ENCODE data around the gene PGRMC2. TPM values are rescaled to one million over a fixed set of nuclear protein-coding genes. Genes with fewer than 3 reads are reported as not detected.
"Not testable (repeated sequence)": the region's sequence is repeated elsewhere in the genome, so short reads cannot be mapped to it uniquely, and the experiment has no call there.

PGRMC2 gene
- total RNA-seq, 1 donor from 2014 or later = 43.4 TPM

DNA sequence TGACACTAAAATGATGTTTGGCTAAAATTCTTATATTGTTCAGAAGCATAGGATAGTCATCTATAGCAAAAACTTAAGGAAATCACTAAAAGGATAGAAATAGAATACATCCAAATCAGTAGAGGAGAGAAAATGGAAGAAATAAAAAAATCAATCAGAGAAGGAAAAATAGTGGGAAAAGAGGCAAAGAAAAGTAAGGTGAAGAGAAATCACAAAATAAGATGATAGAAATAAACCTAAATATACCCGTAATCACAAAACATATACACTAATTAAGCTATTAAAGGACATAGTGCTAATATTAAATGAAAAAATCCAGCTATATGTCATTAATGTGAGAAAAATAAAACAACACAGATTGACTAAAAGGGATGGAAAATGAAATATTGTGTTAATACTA, 6.3 kb downstream of the PGRMC2 start:
- DNase-seq (ENCODE audit: low spot score) = no peak
- intact Hi-C loops (cut with micrococcal nuclease) = loop anchor here (10.0 kb wide), 1 partner anchor 233 kb away; no protein-coding TSS in a partner anchor
- Mint-ChIP-seq H3K9me3 (no peaks in the 10 kb centered on the region), H3K4me3 (no peak overlapping the region), H3K27ac (no peak overlapping the region), H3K27me3 (ENCODE audit: insufficient read depth) (no peaks in the 10 kb centered on the region), H3K4me1 (ENCODE audit: low read depth) (peaks cover 45% of the 10 kb centered on the region), H3K36me3 (ENCODE audit: low read depth) (peaks cover 29% of the 10 kb centered on the region)

- no peak for DNase-seq (ENCODE audit: low spot score)
- peaks cover 29% of the 10 kb centered on the region for H3K4me1 Mint-ChIP-seq (ENCODE audit: low read depth)
- H3K4me3 Mint-ChIP-seq = no peak overlapping the region
- no peak overlapping the region for H3K27ac Mint-ChIP-seq
- intact Hi-C loops (cut with micrococcal nuclease) = loop anchor here (10.0 kb wide), 1 partner anchor 235 kb away; no protein-coding TSS in a partner anchor
- no peaks in the 10 kb centered on the region for H3K9me3 Mint-ChIP-seq
- peaks cover 25% of the 10 kb centered on the region for H3K36me3 Mint-ChIP-seq (ENCODE audit: low read depth)
- no peaks in the 10 kb centered on the region for H3K27me3 Mint-ChIP-seq (ENCODE audit: insufficient read depth)
Observed at GRCh38 chr4:128279624-128280225, 7.9 kb downstream of the PGRMC2 start.

DNA sequence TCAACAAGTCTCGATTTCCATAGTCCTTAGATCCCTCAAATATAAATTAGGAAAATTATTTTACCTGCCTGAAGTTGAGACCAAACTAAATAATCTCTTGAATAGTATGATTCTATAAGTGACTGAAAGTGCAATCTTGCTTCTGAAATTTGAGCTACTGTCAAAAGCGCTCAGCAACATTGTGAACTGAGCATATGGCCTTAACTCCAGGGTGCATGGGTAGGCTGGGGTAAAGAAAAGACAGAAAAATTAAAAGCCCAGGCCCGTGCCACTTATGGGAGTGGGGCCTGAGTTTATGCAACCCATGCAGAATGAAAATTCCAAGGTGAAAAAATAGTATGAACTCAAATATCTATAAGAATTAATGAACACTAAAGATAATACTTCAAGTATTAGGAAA, 9.8 kb downstream of the PGRMC2 start:
- Mint-ChIP-seq H3K27me3 (ENCODE audit: insufficient read depth) (no peaks in the 10 kb centered on the region), H3K36me3 (ENCODE audit: low read depth) (peaks cover 14% of the 10 kb centered on the region), H3K4me1 (ENCODE audit: low read depth) (peaks cover 25% of the 10 kb centered on the region), H3K27ac (no peak overlapping the region), H3K4me3 (no peak overlapping the region), H3K9me3 (no peaks in the 10 kb centered on the region)
- intact Hi-C loops (cut with micrococcal nuclease) = no loop called here
- DNase-seq (ENCODE audit: low spot score) = no peak

DNA sequence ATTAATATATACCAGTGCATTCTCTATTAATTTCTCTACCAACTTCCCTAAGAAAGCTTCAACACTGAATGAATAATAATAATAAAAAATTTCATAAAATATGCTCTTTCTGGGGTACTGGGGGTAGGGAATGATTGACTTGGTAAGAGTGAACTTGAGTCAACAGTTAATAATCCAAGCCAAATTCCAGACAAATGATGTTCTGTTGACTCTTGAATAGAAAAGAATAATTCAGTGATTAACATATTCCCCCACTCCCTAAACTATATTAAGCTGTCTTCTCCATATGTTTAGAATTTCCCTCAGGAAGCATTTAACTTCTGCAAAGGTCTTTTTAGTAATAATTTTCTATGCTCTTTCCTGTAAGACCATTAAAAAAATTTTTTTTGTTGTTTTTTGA, 12.3 kb downstream of the PGRMC2 start:
- Mint-ChIP-seq H3K36me3 (ENCODE audit: low read depth) (peaks cover 19% of the 10 kb centered on the region), H3K27me3 (ENCODE audit: insufficient read depth) (no peaks in the 10 kb centered on the region), H3K27ac (no peak overlapping the region), H3K4me3 (no peak overlapping the region), H3K9me3 (no peaks in the 10 kb centered on the region), H3K4me1 (ENCODE audit: low read depth) (peaks cover 13% of the 10 kb centered on the region)
- no peak for DNase-seq (ENCODE audit: low spot score)
- intact Hi-C loops (cut with micrococcal nuclease) = no loop called here

GRCh38 chr4:128271551-128271950, 16.1 kb downstream of the PGRMC2 start:
- intact Hi-C loops (cut with micrococcal nuclease) = no loop called here
- Mint-ChIP-seq H3K27me3 (ENCODE audit: insufficient read depth) (no peaks in the 10 kb centered on the region), H3K36me3 (ENCODE audit: low read depth) (peaks cover 12% of the 10 kb centered on the region), H3K27ac (no peak overlapping the region), H3K9me3 (no peaks in the 10 kb centered on the region), H3K4me1 (ENCODE audit: low read depth) (no peaks in the 10 kb centered on the region), H3K4me3 (no peak overlapping the region)
- DNase-seq (ENCODE audit: low spot score) = no peak

- Mint-ChIP-seq H3K36me3 (ENCODE audit: low read depth) (peaks cover 12% of the 10 kb centered on the region), H3K27me3 (ENCODE audit: insufficient read depth) (no peaks in the 10 kb centered on the region), H3K4me3 (no peak overlapping the region), H3K27ac (no peak overlapping the region), H3K4me1 (ENCODE audit: low read depth) (no peaks in the 10 kb centered on the region), H3K9me3 (peaks cover 20% of the 10 kb centered on the region)
- no peak for DNase-seq (ENCODE audit: low spot score)
- intact Hi-C loops (cut with micrococcal nuclease) = no loop called here
Observed at GRCh38 chr4:128268970-128269369, 18.6 kb downstream of the PGRMC2 start.

DNA sequence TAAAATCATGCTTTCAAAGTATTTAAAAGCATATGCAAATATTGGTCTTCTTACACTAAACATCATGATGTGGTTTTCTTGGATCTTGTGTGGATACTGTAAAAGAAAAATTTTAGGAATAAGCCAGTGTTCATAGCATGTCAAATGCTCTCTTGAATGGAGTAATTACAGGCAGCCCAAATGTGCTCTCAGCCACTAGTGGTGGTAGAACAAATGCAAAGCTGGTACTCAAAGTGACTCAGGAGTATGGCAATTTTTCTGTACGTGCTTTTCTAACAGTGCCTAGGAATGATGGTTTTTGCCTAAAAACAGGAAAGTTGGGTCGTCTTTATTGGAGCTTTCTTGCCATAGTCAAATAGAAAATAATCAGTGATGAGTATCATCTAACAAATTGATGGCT, 19.9 kb downstream of the PGRMC2 start:
- intact Hi-C loops (cut with micrococcal nuclease) = no loop called here
- no peaks in the 10 kb centered on the region for H3K27me3 Mint-ChIP-seq (ENCODE audit: insufficient read depth)
- no peak overlapping the region for H3K27ac Mint-ChIP-seq
- no peak for DNase-seq (ENCODE audit: low spot score)
- peaks cover 12% of the 10 kb centered on the region for H3K36me3 Mint-ChIP-seq (ENCODE audit: low read depth)
- no peak overlapping the region for H3K4me3 Mint-ChIP-seq
- H3K9me3 Mint-ChIP-seq = peaks cover 27% of the 10 kb centered on the region
- H3K4me1 Mint-ChIP-seq (ENCODE audit: low read depth) = no peaks in the 10 kb centered on the region

- DNase-seq (ENCODE audit: low spot score); intact Hi-C loops (cut with micrococcal nuclease); H3K4me1 Mint-ChIP-seq (ENCODE audit: low read depth); H3K4me3 Mint-ChIP-seq; H3K27ac Mint-ChIP-seq; H3K27me3 Mint-ChIP-seq (ENCODE audit: insufficient read depth): not testable (repeated sequence)
- Mint-ChIP-seq H3K9me3 (peaks cover 27% of the 10 kb centered on the region), H3K36me3 (ENCODE audit: low read depth) (peaks cover 12% of the 10 kb centered on the region)
Observed at GRCh38 chr4:128267171-128267570, 20.4 kb downstream of the PGRMC2 start.

- peaks cover 27% of the 10 kb centered on the region for H3K9me3 Mint-ChIP-seq
- H3K4me1 Mint-ChIP-seq (ENCODE audit: low read depth); H3K27me3 Mint-ChIP-seq (ENCODE audit: insufficient read depth); intact Hi-C loops (cut with micrococcal nuclease); H3K36me3 Mint-ChIP-seq (ENCODE audit: low read depth); H3K4me3 Mint-ChIP-seq; H3K27ac Mint-ChIP-seq; DNase-seq (ENCODE audit: low spot score): not testable (repeated sequence)
Observed at GRCh38 chr4:128265550-128265949, 22.1 kb downstream of the PGRMC2 start.

DNA sequence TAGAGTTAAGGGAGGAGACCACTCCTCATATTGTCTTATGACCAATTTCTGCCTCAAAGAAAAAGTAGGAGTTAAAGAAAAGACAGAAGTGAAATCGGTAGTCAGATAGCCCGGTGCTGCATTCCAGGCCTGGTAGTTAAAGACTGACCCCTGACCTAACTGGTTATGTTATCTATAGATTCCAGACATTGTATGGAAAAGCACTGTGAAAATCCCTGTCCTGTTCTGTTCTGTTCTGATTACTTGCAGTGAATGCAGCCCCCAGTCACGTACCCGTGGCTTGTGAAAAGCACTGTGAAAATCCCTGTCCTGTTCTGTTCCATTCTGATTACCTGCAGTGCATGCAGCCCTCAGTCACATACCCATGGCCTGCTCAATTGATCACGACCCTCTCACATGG, 27.7 kb downstream of the PGRMC2 start:
- H3K4me1 Mint-ChIP-seq (ENCODE audit: low read depth); intact Hi-C loops (cut with micrococcal nuclease); DNase-seq (ENCODE audit: low spot score); H3K27me3 Mint-ChIP-seq (ENCODE audit: insufficient read depth); H3K4me3 Mint-ChIP-seq; H3K27ac Mint-ChIP-seq; H3K36me3 Mint-ChIP-seq (ENCODE audit: low read depth): not testable (repeated sequence)
- H3K9me3 Mint-ChIP-seq = peaks cover 14% of the 10 kb centered on the region

GRCh38 chr4:128258166-128258565, 29.4 kb downstream of the PGRMC2 start:
- H3K9me3 Mint-ChIP-seq; H3K27me3 Mint-ChIP-seq (ENCODE audit: insufficient read depth); H3K4me1 Mint-ChIP-seq (ENCODE audit: low read depth); H3K4me3 Mint-ChIP-seq; H3K36me3 Mint-ChIP-seq (ENCODE audit: low read depth); intact Hi-C loops (cut with micrococcal nuclease); H3K27ac Mint-ChIP-seq; DNase-seq (ENCODE audit: low spot score): not testable (repeated sequence)

GRCh38 chr4:128256539-128256938, 31.1 kb downstream of the PGRMC2 start:
- H3K4me3 Mint-ChIP-seq = no peak overlapping the region
- H3K4me1 Mint-ChIP-seq (ENCODE audit: low read depth) = no peaks in the 10 kb centered on the region
- no peak overlapping the region for H3K27ac Mint-ChIP-seq
- peaks cover 3% of the 10 kb centered on the region for H3K27me3 Mint-ChIP-seq (ENCODE audit: insufficient read depth)
- intact Hi-C loops (cut with micrococcal nuclease) = no loop called here
- H3K36me3 Mint-ChIP-seq (ENCODE audit: low read depth) = no peaks in the 10 kb centered on the region
- H3K9me3 Mint-ChIP-seq = peaks cover 5% of the 10 kb centered on the region
- DNase-seq (ENCODE audit: low spot score) = no peak

DNA sequence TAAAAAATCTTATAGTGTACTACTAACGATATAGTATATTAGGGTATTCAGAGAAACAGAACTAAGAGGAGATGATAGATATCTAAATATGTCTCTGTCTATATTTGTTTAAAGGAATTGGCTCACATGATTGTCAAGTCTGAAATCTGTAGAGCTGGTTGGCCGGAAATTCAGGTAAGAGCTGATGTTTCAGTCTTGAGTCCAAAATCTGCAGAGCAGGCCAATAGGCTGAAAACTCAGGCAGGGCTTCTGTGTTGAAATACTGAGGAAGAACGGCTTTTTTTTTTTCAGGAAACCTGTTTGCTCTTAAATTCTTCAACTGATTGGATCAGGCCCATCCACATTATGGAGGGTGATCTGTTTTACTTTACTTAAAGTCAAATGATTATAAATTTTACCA, 31.7 kb downstream of the PGRMC2 start:
- intact Hi-C loops (cut with micrococcal nuclease) = no loop called here
- H3K9me3 Mint-ChIP-seq = peaks cover 5% of the 10 kb centered on the region
- H3K4me1 Mint-ChIP-seq (ENCODE audit: low read depth) = no peaks in the 10 kb centered on the region
- no peak overlapping the region for H3K4me3 Mint-ChIP-seq
- DNase-seq (ENCODE audit: low spot score) = no peak
- peaks cover 3% of the 10 kb centered on the region for H3K27me3 Mint-ChIP-seq (ENCODE audit: insufficient read depth)
- no peak overlapping the region for H3K27ac Mint-ChIP-seq
- no peaks in the 10 kb centered on the region for H3K36me3 Mint-ChIP-seq (ENCODE audit: low read depth)
